ENCODE data around the gene CPS1. TPM values are rescaled to one million over a fixed set of nuclear protein-coding genes. Genes with fewer than 3 reads are reported as not detected.

The CPS1 gene
- total RNA-seq, 1 experiment from 2014 or later, result 9.0 TPM

GRCh38 chr2:210540900-210541289 is 15.5 kb upstream of the CPS1 start (continued):
- TF ChIP-seq TCF7 (CRISPR knock-in tag; IDR thresholded peaks at IDR 0.05; ENCODE audit: low read depth) (no peak), NR2C2 (CRISPR knock-in tag; IDR thresholded peaks at IDR 0.05) (no peak), FOXP4 (CRISPR knock-in tag; IDR thresholded peaks at IDR 0.05) (no peak)

- POLR2A ChIA-PET, result no interaction called here
- peak; percentile 34; the same call in 1 of the 2 replicates for ATAC-seq
- TF ChIP-seq GABPB1 (CRISPR knock-in tag; IDR thresholded peaks at IDR 0.05) (peak; percentile 87), ZNF396 (CRISPR knock-in tag; IDR thresholded peaks at IDR 0.05; ENCODE audit: borderline replicate concordance) (no peak)
- H3K27ac Mint-ChIP-seq, result no peak overlapping the region
- no peaks in the 10 kb centered on the region for H3K9me3 Mint-ChIP-seq
- no peaks in the 10 kb centered on the region; the same call in 1 of the 2 replicates for H3K27me3 Mint-ChIP-seq (ENCODE audit: low read depth)
- CTCF ChIA-PET, result interaction anchor here (1.2 kb wide), 1 partner anchor 38 kb away, joined by 3 read pairs; no protein-coding TSS in a partner anchor
- no peak overlapping the region for H3K4me3 Mint-ChIP-seq
- DNase-seq (ENCODE audit: low spot score), result no peak
- H3K36me3 Mint-ChIP-seq, result no peaks in the 10 kb centered on the region
- H3K4me1 Mint-ChIP-seq, result peaks cover 30% of the 10 kb centered on the region
Observed at GRCh38 chr2:210541290-210541902, 15.0 kb upstream of the CPS1 start.

GRCh38 chr2:210544007-210544590 is 12.3 kb upstream of the CPS1 start:
- TF ChIP-seq TP53 (CRISPR knock-in tag; IDR thresholded peaks at IDR 0.05) (no peak), CBFB (CRISPR knock-in tag; IDR thresholded peaks at IDR 0.05; ENCODE audit: low read depth) (no peak)
- ATAC-seq (no peak), DNase-seq (ENCODE audit: low spot score) (no peak)
- no peaks in the 10 kb centered on the region; the same call in 1 of the 2 replicates for H3K27me3 Mint-ChIP-seq (ENCODE audit: low read depth)
- CTCF ChIA-PET, result no interaction called here
- POLR2A ChIA-PET, result interaction anchor here (0.6 kb wide), 1 partner anchor 163 kb away, joined by 3 read pairs; no protein-coding TSS in a partner anchor
- no peak overlapping the region for H3K27ac Mint-ChIP-seq
- peaks cover 46% of the 10 kb centered on the region for H3K4me1 Mint-ChIP-seq
- no peaks in the 10 kb centered on the region for H3K36me3 Mint-ChIP-seq
- H3K4me3 Mint-ChIP-seq, result no peak overlapping the region
- peaks cover 3% of the 10 kb centered on the region; the same call in 1 of the 2 replicates for H3K9me3 Mint-ChIP-seq

GRCh38 chr2:210544831-210545230 is 11.6 kb upstream of the CPS1 start:
- Mint-ChIP-seq H3K27ac (no peak overlapping the region), H3K4me3 (no peak overlapping the region), H3K36me3 (no peaks in the 10 kb centered on the region), H3K27me3 (ENCODE audit: low read depth) (no peaks in the 10 kb centered on the region; the same call in 1 of the 2 replicates), H3K9me3 (peaks cover 3% of the 10 kb centered on the region; the same call in 1 of the 2 replicates), H3K4me1 (peaks cover 41% of the 10 kb centered on the region)
- ATAC-seq (no peak), DNase-seq (ENCODE audit: low spot score) (no peak)
- no peak for TF ChIP-seq NR3C1 (CRISPR knock-in tag; conservative IDR thresholded peaks at IDR 0.05; ENCODE audit: low read depth)
- no peak for TF ChIP-seq NR1H2 (CRISPR knock-in tag; IDR thresholded peaks at IDR 0.05)
- no peak for TF ChIP-seq ZNF671 (CRISPR knock-in tag; IDR thresholded peaks at IDR 0.05)
- POLR2A ChIA-PET, result no interaction called here
- CTCF ChIA-PET, result no interaction called here

- ChIA-PET POLR2A (no interaction called here), CTCF (interaction anchor here (1.3 kb wide), 1 partner anchor 10 kb away, joined by 3 read pairs; the partner anchor contains the start of gene CPS1)
- peaks cover 29% of the 10 kb centered on the region for H3K4me1 Mint-ChIP-seq
- no peaks in the 10 kb centered on the region; the same call in 1 of the 2 replicates for H3K27me3 Mint-ChIP-seq (ENCODE audit: low read depth)
- no peak overlapping the region for H3K27ac Mint-ChIP-seq
- peak; percentile 14 for DNase-seq (ENCODE audit: low spot score)
- no peaks in the 10 kb centered on the region for H3K36me3 Mint-ChIP-seq
- peak; percentile 88 for ATAC-seq
- H3K4me3 Mint-ChIP-seq, result no peak overlapping the region
- peaks cover 3% of the 10 kb centered on the region; the same call in 1 of the 2 replicates for H3K9me3 Mint-ChIP-seq
- TF ChIP-seq TEAD1 (CRISPR knock-in tag; IDR thresholded peaks at IDR 0.05) (no peak), USF1 (CRISPR knock-in tag; IDR thresholded peaks at IDR 0.05) (no peak), NR2C2 (CRISPR knock-in tag; IDR thresholded peaks at IDR 0.05) (no peak), ETV6 (CRISPR knock-in tag; IDR thresholded peaks at IDR 0.05) (no peak), ZSCAN18 (CRISPR knock-in tag; IDR thresholded peaks at IDR 0.05) (peak; percentile 80; the same call in 1 of the 2 replicates), TEAD4 (CRISPR knock-in tag; IDR thresholded peaks at IDR 0.05) (no peak), ELF4 (CRISPR knock-in tag; IDR thresholded peaks at IDR 0.05; ENCODE audit: low read depth) (no peak), NFYB (CRISPR knock-in tag; conservative IDR thresholded peaks at IDR 0.05; ENCODE audit: low read depth) (no peak), ZNF512 (CRISPR knock-in tag; IDR thresholded peaks at IDR 0.05; ENCODE audit: borderline replicate concordance) (no peak), SP1 (CRISPR knock-in tag; conservative IDR thresholded peaks at IDR 0.05) (no peak), ZNF138 (CRISPR knock-in tag; conservative IDR thresholded peaks at IDR 0.05) (no peak), ATF1 (CRISPR knock-in tag; IDR thresholded peaks at IDR 0.05) (no peak)
Observed at GRCh38 chr2:210546424-210547208, 9.8 kb upstream of the CPS1 start.
